K562 (cell line): Measurements from ENCODE around the gene FCAMR. TPM values are rescaled to one million over a fixed set of nuclear protein-coding genes. Genes with fewer than 3 reads are reported as not detected.

Experiments
- ARID3B ChIP-seq: fragments of 250-450 bp; sonication (Bioruptor Pico); IDR thresholded peaks from 2 replicates; pipeline ENCODE4 v1.4.0; 2020; ENCODE audit warnings: borderline replicate concordance
- BCL6 ChIP-seq: fragments of 250-450 bp; sonication (Bioruptor Pico); IDR thresholded peaks from 2 replicates; pipeline ENCODE4 v1.4.0; 2020
- CTCF ChIP-seq, 3 experiments: IDR thresholded peaks in 2 of 3; conservative IDR thresholded peaks in 1 of 3; 2 replicates each; pipeline ENCODE4 v1.5.1; 2011 to 2012; ENCODE audit warnings: low read length in 3 of 3, mild to moderate bottlenecking in 3 of 3, control low read depth in 2 of 3, improper control_type of control experiment in 1 of 3, inconsistent platforms in 1 of 3, low read depth in 1 of 3, mixed read lengths in 1 of 3, moderate library complexity in 1 of 3; ENCODE audit not compliant: insufficient read depth in 2 of 3
- DACH1 ChIP-seq: fragments of 450-650 bp; IDR thresholded peaks from 2 replicates; pipeline ENCODE4 v1.6.1; 2018; ENCODE audit not compliant: partially characterized antibody
- HDAC3 ChIP-seq: fragments of 450-650 bp; IDR thresholded peaks from 2 replicates; pipeline ENCODE4 v1.6.1; 2018; ENCODE audit warnings: borderline replicate concordance, mild to moderate bottlenecking, moderate library complexity; ENCODE audit not compliant: partially characterized antibody
- KDM5B ChIP-seq: fragments of 200-600 bp; sonication (generic); IDR thresholded peaks from 2 replicates; pipeline ENCODE4 v1.6.1; 2012; ENCODE audit warnings: low read depth, mild to moderate bottlenecking, moderate library complexity, low read length, control low read depth, inconsistent platforms; ENCODE audit not compliant: insufficient replicate concordance
- NEUROD1 ChIP-seq: fragments of 150-350 bp; IDR thresholded peaks from 2 replicates; pipeline ENCODE4 v1.6.1; 2014; ENCODE audit warnings: borderline replicate concordance, low read length, low read depth; ENCODE audit not compliant: partially characterized antibody
- NRF1 ChIP-seq, 2 experiments: fragments of 450-650 bp; IDR thresholded peaks in 1 of 2; conservative IDR thresholded peaks in 1 of 2; 2 replicates each; pipeline ENCODE4 v1.6.1; 2014; ENCODE audit warnings: mild to moderate bottlenecking in 2 of 2
- REST ChIP-seq, 2 experiments: fragments of 450-650 bp; formaldehyde crosslinking in 1 of 2; IDR thresholded peaks; 2 replicates each; pipeline versions ENCODE4 v1.4.0 to v1.6.1; 2014 to 2020; ENCODE audit warnings: mild to moderate bottlenecking in 2 of 2, borderline replicate concordance in 1 of 2, low read depth in 1 of 2
- SMARCA5 ChIP-seq: fragments of 450-650 bp; IDR thresholded peaks from 2 replicates; pipeline ENCODE4 v1.6.1; 2016
- SMC3 ChIP-seq: conservative IDR thresholded peaks from 2 replicates; pipeline ENCODE4 v1.6.1; 2011; ENCODE audit warnings: low read depth, low read length, improper control_type of control experiment; ENCODE audit not compliant: insufficient read depth
- THRA ChIP-seq: fragments of 450-650 bp; IDR thresholded peaks from 2 replicates; pipeline ENCODE4 v1.6.1; 2017; ENCODE audit warnings: mild to moderate bottlenecking, moderate library complexity
- polyA plus RNA-seq, 8 experiments: library from polyadenylated mRNA; depleted of rRNA in 4 of 8; stranded (reverse) in 5 of 8; unstranded in 3 of 8; fragments of >200 nt; fragmentation: Nextera tagmentation in 2 of 8; fragmentation: Illumina TruSeq in 1 of 8; extraction: Ambion mirVana in 2 of 8; extraction: Trizol in 1 of 8; gene quantifications; 2 replicates each; pipeline versions ENCODE4 v1.2.1 to v1.2.3, GENCODE V29; 2011 to 2014; ENCODE audit warnings: inconsistent platforms in 1 of 8, missing spikeins in 1 of 8
- total RNA-seq, 7 experiments: library from RNA; depleted of rRNA in 6 of 7; stranded (reverse); fragments of >200 nt in 6 of 7; fragmentation: Illumina TruSeq in 2 of 7; extraction: Trizol in 2 of 7; gene quantifications; 2 replicates each; pipeline versions ENCODE4 v1.2.1 to v1.2.3, GENCODE V29; 2011 to 2021; ENCODE audit warnings: low replicate concordance in 1 of 7

FCAMR gene
- total and polyA plus RNA-seq, 9 of the 15 experiments (the other 6 are each of a cell fraction or from before 2014, with no cell fraction given) = not detected

- TF ChIP-seq REST (IDR thresholded peaks at IDR 0.05; ENCODE audit: borderline replicate concordance) (peak; percentile 39; the same call in 1 of the 2 replicates), REST (CRISPR knock-in tag; IDR thresholded peaks at IDR 0.05; ENCODE audit: low read depth) (no peak), SMARCA5 (no peak), HDAC3 (no peak), SMC3 (peak; percentile 3; the same call in 1 of the 2 replicates), BCL6 (CRISPR knock-in tag) (no peak), DACH1 (no peak), NRF1 (conservative IDR thresholded peaks at IDR 0.05 in 1 of 2, IDR thresholded peaks at IDR 0.05 in 1 of 2) (peak; percentile 55 to 62), CTCF (IDR thresholded peaks at IDR 0.05 in 2 of 3, conservative IDR thresholded peaks at IDR 0.05 in 1 of 3; ENCODE audit: insufficient read depth in 2 of 3, low read depth in 1 of 3, low read length in 3 of 3) (0 out of 6 replicates have a peak, but pooled peaks of 1 of the 3 experiments have one; percentile 10), ARID3B (CRISPR knock-in tag) (no peak), NEUROD1 (no peak), KDM5B (peak; percentile 35), THRA (no peak)
Observed at GRCh38 chr1:206909161-206909882, 60.9 kb downstream of the FCAMR start (continued).
